HL-60 (cell line): ENCODE results near the gene SNX25.

Experiments used
- DNase-seq, 2 experiments: peaks; one replicate each; pipeline ENCODE4 v3.0.0-alpha.2; 2010 to 2020; ENCODE audit warnings: low read depth in 1 of 2, low spot score in 1 of 2
- H3K27ac ChIP-seq: fragments of 250-450 bp; sonication (Bioruptor Pico); replicated peaks from 2 replicates; pipeline ENCODE4 v1.5.1; 2020; ENCODE audit warnings: mild to moderate bottlenecking, moderate library complexity
- H3K27me3 ChIP-seq: fragments of 250-450 bp; sonication (Bioruptor Pico); 2 replicates; pipeline ENCODE4 v1.5.1; 2021; ENCODE audit warnings: mild to moderate bottlenecking, moderate library complexity; ENCODE audit not compliant: insufficient read depth, poor library complexity, severe bottlenecking
- H3K4me3 ChIP-seq: replicated peaks from 2 replicates; pipeline ENCODE4 v1.5.1; 2011; ENCODE audit warnings: mild to moderate bottlenecking, control low read depth, low read length; ENCODE audit not compliant: insufficient read depth
- GABPA ChIP-seq: IDR thresholded peaks from 2 replicates; pipeline ENCODE4 v1.6.1; 2012; ENCODE audit warnings: low read depth
- POLR2AphosphoS5 ChIP-seq: IDR thresholded peaks from 2 replicates; pipeline ENCODE4 v1.6.1; 2012; ENCODE audit warnings: low read depth
- SPI1 ChIP-seq: IDR thresholded peaks from 2 replicates; pipeline ENCODE4 v1.6.1; 2012; ENCODE audit warnings: low read depth, mild to moderate bottlenecking, borderline replicate concordance
- TF ChIP-seq, protein P1 (sequence below): IDR thresholded peaks from 2 replicates; pipeline ENCODE4 v1.6.1; 2012; ENCODE audit warnings: low read depth; ENCODE audit not compliant: insufficient replicate concordance
- TF ChIP-seq, protein P2 (sequence below): IDR thresholded peaks from one replicate; pipeline ENCODE4 v1.5.1; 2011; ENCODE audit warnings: low read length, control low read depth, inconsistent platforms; ENCODE audit not compliant: insufficient read depth

Gene SNX25

DNA sequence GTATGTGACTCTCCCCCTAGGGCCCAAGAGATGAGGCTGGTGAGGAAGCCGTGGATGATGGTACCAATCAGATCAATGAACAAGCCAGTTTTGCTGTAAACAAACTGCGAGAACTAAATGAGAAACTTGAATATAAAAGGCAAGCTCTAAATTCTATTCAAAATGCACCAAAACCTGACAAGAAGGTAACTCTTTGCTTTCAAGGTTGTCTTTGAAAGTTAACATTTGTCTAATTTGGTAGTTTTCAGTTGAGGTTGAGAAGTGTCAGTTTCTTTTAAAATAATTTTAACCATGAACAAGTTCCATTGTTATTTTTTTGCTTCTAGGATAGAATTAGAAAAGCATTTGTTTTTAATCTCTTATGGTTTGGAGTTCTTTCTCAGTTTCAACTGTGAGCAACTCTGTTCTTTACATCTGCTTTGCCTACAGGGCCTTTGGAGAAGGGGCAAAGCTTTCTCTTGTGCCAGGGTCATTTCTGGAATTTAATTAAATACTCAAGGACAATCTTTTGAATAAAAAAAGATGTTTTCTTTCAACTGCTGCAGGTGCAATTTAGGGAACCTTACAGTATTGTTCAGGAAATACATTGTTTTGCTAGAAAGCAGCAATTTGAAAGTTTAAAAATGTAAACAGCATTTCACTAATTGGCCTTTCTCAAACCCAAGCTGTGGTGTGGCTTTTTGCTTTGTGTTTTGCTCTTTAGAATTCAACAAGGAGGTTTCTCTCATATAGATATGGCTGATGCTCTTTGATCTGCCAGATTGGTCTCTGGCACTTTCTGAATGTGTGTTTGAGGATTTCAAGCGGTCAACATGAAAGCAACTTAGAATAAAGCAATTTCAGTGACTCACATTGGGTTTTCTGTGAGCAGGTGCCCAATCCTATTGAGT, 123.4 kb downstream of the SNX25 start:
- no peak overlapping the region for H3K27ac ChIP-seq
- TF ChIP-seq POLR2AphosphoS5 = no peak
- TF ChIP-seq, protein P1, sequence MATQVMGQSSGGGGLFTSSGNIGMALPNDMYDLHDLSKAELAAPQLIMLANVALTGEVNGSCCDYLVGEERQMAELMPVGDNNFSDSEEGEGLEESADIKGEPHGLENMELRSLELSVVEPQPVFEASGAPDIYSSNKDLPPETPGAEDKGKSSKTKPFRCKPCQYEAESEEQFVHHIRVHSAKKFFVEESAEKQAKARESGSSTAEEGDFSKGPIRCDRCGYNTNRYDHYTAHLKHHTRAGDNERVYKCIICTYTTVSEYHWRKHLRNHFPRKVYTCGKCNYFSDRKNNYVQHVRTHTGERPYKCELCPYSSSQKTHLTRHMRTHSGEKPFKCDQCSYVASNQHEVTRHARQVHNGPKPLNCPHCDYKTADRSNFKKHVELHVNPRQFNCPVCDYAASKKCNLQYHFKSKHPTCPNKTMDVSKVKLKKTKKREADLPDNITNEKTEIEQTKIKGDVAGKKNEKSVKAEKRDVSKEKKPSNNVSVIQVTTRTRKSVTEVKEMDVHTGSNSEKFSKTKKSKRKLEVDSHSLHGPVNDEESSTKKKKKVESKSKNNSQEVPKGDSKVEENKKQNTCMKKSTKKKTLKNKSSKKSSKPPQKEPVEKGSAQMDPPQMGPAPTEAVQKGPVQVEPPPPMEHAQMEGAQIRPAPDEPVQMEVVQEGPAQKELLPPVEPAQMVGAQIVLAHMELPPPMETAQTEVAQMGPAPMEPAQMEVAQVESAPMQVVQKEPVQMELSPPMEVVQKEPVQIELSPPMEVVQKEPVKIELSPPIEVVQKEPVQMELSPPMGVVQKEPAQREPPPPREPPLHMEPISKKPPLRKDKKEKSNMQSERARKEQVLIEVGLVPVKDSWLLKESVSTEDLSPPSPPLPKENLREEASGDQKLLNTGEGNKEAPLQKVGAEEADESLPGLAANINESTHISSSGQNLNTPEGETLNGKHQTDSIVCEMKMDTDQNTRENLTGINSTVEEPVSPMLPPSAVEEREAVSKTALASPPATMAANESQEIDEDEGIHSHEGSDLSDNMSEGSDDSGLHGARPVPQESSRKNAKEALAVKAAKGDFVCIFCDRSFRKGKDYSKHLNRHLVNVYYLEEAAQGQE = no peak
- no peak for TF ChIP-seq GABPA
- TF ChIP-seq, protein P2, sequence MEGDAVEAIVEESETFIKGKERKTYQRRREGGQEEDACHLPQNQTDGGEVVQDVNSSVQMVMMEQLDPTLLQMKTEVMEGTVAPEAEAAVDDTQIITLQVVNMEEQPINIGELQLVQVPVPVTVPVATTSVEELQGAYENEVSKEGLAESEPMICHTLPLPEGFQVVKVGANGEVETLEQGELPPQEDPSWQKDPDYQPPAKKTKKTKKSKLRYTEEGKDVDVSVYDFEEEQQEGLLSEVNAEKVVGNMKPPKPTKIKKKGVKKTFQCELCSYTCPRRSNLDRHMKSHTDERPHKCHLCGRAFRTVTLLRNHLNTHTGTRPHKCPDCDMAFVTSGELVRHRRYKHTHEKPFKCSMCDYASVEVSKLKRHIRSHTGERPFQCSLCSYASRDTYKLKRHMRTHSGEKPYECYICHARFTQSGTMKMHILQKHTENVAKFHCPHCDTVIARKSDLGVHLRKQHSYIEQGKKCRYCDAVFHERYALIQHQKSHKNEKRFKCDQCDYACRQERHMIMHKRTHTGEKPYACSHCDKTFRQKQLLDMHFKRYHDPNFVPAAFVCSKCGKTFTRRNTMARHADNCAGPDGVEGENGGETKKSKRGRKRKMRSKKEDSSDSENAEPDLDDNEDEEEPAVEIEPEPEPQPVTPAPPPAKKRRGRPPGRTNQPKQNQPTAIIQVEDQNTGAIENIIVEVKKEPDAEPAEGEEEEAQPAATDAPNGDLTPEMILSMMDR = no peak
- TF ChIP-seq SPI1 = no peak
- no peak for DNase-seq

DNA sequence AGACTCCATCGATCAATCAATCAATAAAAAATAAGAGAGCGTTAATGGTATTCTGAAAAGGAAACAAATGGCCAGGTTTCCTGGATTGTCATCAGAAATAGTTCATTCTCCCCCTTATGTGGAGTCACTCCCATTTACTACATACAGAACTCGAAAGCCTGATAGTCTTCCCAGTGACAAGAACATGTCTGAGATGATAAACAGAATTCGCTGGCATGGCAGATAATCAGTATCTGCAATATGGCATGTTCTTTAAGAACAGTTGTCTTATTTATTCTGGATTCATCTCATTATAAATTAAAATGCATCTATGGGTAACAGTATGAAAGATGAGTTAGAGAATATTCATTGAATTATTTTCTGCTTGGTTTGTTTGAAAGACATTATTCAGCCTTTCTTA, 124.9 kb downstream of the SNX25 start:
- DNase-seq = no peak
- H3K4me3 ChIP-seq = no peak overlapping the region
- TF ChIP-seq, protein P2 = no peak
- TF ChIP-seq GABPA = no peak
- no peak for TF ChIP-seq SPI1
- TF ChIP-seq, protein P1 = no peak
- TF ChIP-seq POLR2AphosphoS5 = no peak
- H3K27ac ChIP-seq = no peak overlapping the region
- peaks cover 3% of the 10 kb centered on the region for H3K27me3 ChIP-seq

More for the DNA sequence above, 123.4 kb downstream of the SNX25 start:
- H3K4me3 ChIP-seq = no peak overlapping the region
- H3K27me3 ChIP-seq = peaks cover 3% of the 10 kb centered on the region

DNA sequence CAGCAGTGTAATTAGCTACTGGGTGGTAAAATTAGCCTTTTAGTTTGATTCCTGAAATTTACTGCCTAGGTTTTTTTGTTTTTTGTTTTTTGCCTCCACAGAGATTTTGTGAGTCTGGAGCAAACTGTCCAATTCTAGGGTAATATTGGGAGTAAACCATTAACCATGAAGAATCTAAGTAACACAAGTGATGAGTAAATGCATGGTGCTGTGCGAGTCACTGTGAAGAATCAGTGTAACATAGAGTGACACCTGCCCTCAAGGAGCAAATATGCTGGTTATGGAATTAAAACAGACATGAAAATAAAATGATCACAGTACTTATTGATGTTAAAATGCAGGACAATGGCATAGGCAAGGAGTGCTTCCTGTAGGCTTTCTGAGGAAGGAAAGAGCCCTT, 126.2 kb downstream of the SNX25 start:
- TF ChIP-seq SPI1 (no peak), POLR2AphosphoS5 (no peak), GABPA (no peak)
- TF ChIP-seq, protein P2 = no peak
- TF ChIP-seq, protein P1 = no peak
- DNase-seq = no peak
- H3K27me3 ChIP-seq = peaks cover 3% of the 10 kb centered on the region
- no peak overlapping the region for H3K4me3 ChIP-seq
- no peak overlapping the region for H3K27ac ChIP-seq
